GM12872 (cell line): ENCODE data around the gene ENOX2.

Experiments used
- TF ChIP-seq, protein P1 (sequence below): IDR thresholded peaks from 3 replicates; pipeline ENCODE4 v1.5.1; 2011; ENCODE audit warnings: low read depth, mild to moderate bottlenecking, low read length, moderate library complexity; ENCODE audit not compliant: insufficient read depth

Gene ENOX2

DNA sequence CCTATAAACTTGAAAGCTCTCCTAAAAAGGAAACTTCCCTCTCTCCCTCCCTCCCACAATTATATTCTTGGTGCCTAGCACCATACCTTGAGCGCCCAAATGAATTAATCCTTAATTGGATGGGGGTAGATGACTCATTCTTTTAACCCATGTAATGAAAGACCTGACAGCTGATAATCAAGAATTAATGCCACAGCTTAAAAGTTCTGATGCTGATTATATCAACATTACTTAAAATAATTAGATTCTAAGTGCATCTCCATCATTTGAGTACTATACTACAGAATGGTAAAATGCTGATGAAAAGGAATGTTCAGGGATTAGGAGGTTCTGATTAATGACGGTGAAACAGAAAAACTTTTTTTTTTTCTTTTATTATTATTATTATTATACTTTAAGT lies 117.0 kb downstream of the ENOX2 start:
- TF ChIP-seq, protein P1, sequence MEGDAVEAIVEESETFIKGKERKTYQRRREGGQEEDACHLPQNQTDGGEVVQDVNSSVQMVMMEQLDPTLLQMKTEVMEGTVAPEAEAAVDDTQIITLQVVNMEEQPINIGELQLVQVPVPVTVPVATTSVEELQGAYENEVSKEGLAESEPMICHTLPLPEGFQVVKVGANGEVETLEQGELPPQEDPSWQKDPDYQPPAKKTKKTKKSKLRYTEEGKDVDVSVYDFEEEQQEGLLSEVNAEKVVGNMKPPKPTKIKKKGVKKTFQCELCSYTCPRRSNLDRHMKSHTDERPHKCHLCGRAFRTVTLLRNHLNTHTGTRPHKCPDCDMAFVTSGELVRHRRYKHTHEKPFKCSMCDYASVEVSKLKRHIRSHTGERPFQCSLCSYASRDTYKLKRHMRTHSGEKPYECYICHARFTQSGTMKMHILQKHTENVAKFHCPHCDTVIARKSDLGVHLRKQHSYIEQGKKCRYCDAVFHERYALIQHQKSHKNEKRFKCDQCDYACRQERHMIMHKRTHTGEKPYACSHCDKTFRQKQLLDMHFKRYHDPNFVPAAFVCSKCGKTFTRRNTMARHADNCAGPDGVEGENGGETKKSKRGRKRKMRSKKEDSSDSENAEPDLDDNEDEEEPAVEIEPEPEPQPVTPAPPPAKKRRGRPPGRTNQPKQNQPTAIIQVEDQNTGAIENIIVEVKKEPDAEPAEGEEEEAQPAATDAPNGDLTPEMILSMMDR = no peak

DNA sequence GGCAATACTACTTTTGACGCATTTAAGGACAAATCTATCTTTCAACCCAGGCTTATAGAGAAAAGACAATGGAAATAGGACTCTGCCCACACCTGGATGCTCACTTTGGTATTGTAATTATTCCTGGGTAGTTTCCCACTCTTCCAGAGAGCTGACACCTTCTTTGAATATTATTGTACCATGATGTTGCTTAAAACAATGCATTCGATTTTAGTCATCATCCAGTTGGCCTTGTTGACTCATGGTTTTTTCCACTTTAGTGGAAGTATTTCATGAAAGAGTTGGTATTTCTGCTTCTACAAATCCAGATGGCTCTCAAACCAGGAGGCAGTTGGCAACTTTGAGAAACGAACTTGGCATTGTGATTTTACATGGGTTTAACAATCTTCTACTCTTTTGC lies 124.2 kb downstream of the ENOX2 start:
- TF ChIP-seq, protein P1 = no peak

DNA sequence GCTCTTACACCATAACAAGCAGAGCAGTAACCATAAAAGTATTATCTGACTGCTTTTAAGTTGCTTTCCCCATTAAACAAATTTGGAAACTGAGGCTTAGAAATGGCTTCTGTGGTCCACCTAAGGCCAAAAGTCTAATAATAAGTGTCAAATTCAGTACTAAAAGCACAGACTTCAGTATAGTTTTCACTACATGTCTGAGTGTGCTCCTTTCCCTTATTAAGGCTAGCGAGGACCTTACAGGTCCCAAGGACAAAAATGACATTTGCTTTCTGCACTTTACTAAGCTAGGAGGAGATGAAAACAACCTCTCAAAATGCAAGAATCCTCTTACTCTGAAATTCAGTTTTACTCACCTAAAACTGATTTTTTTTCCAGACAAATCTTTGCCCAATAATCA lies 127.2 kb downstream of the ENOX2 start:
- TF ChIP-seq, protein P1 = no peak

DNA sequence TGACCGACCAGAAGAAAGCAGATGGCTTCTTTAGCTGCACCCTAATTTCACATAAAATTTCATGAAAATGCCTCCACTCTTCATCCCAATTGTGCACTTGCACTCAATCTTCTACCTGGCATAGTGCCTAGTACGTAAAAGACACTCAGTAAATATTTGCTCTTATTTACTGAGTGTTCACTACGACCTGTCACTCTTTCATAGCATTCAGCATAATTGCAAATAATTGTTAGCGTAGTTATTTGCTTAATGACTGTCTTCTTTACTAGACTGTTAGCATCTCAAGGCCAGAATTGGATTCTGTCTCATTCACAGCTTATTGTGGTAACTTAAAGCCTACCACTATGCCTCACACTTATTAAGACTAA lies 130.2 kb downstream of the ENOX2 start:
- TF ChIP-seq, protein P1 = no peak

DNA sequence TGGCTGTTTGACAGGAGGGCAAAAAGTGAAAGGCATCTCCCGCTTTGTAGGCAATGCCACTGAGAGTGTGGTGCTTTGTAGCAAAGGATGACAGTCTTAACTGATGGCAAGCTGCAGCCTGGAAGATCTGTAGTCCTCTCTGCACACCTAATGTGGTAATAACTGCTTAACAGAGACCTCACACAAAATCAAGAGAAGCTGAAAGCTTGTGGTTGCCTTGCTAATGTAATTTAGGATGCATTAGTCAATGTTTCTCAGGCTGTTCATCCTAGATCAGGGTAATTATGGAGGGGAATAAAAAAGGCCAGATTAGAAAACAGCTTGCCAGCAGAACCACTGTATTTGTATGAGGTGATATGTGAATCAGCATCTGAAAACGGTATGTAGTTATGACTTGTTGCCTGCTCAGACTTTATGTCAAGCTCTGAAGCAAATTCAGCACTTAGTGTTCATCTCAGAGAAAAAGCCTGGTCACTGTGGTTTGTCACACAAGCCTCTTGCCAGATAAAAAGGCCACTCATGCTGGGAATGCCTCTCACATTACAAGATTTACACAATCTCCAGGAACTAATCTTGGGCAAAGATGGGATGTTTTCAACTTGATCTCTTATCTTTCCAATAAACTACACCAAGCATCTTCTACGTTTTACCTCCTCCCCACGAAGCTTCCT lies 130.8 kb downstream of the ENOX2 start:
- TF ChIP-seq, protein P1 = no peak

DNA sequence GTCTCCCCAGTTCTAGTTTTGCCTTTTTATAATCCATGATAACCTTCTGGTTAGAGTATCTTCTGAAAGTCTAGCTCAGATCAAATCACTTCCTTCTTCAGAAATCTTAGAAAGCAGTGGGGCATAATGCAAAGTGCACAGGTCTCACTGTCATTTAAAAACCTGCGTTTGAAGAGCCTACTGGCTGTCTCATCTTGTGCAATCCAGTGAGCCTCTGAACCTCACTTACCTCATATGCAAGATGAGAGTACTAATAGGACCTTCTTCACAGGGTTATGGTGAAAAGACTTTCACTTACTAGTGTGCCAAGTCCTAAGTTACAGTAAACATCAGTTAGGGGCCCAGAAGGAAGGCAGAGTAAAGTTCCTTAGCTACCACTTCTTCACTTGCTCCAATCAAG lies 131.4 kb downstream of the ENOX2 start:
- TF ChIP-seq, protein P1 = no peak

DNA sequence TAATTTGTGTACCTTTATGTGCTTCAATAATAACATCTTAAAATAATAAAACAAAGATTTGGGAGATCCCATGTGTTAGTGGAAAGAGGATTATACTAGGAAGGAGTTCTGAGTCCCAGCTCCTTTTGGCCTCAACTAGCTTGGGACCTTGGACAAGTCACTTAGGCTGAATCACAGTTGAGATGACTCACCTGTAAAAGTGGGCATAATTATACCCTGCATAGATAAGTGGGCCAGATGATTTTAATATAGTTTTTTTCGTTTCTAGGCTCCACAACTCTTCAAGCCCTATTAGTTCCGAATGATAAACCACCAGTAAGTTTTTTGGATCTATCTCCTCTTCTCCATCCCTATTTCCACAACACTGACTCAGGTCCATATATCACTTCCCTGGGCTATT lies 131.8 kb downstream of the ENOX2 start:
- TF ChIP-seq, protein P1 = no peak
